H9 (cell line): ENCODE data around the gene OTOF. TPM values are rescaled to one million over a fixed set of nuclear protein-coding genes. Genes with fewer than 3 reads are reported as not detected.

Experiments used
- DNase-seq: peaks from one replicate; pipeline ENCODE4 v3.0.0-alpha.2; 2017
- H2AFZ ChIP-seq: one replicate; pipeline ENCODE4 v1.6.1; 2013; ENCODE audit warnings: mild to moderate bottlenecking, low read length, control low read depth, moderate library complexity
- H2AK5ac ChIP-seq: 2 replicates; pipeline ENCODE4 v1.6.1; 2013; ENCODE audit warnings: low read length, control low read depth, mixed read lengths; ENCODE audit not compliant: insufficient read length
- H2BK120ac ChIP-seq: one replicate; pipeline ENCODE4 v1.6.1; 2013; ENCODE audit warnings: low read depth, mild to moderate bottlenecking, low read length, control low read depth, inconsistent platforms; ENCODE audit not compliant: poor library complexity, severe bottlenecking
- H2BK12ac ChIP-seq: 2 replicates; pipeline ENCODE4 v1.6.1; 2013; ENCODE audit warnings: low read length, control low read depth, mixed read lengths, low read depth; ENCODE audit not compliant: insufficient read length
- H2BK15ac ChIP-seq: 2 replicates; pipeline ENCODE4 v1.6.1; 2013; ENCODE audit warnings: low read depth, low read length, control low read depth
- H2BK20ac ChIP-seq: one replicate; pipeline ENCODE4 v1.6.1; 2013; ENCODE audit warnings: low read depth, mild to moderate bottlenecking, low read length, control low read depth, inconsistent platforms; ENCODE audit not compliant: poor library complexity, severe bottlenecking
- H2BK5ac ChIP-seq: 2 replicates; pipeline ENCODE4 v1.6.1; 2013; ENCODE audit warnings: low read length, control low read depth, mixed read lengths; ENCODE audit not compliant: insufficient read length
- H3K14ac ChIP-seq: 2 replicates; pipeline ENCODE4 v1.6.1; 2013; ENCODE audit warnings: low read length, control low read depth; ENCODE audit not compliant: insufficient read depth
- H3K18ac ChIP-seq: 2 replicates; pipeline ENCODE4 v1.6.1; 2013; ENCODE audit warnings: low read depth, mild to moderate bottlenecking, mixed read lengths, low read length, control low read depth; ENCODE audit not compliant: insufficient read length
- H3K23ac ChIP-seq: 2 replicates; pipeline ENCODE4 v1.6.1; 2013; ENCODE audit warnings: low read length, control low read depth, mixed read lengths, low read depth; ENCODE audit not compliant: insufficient read length
- H3K23me2 ChIP-seq: 2 replicates; pipeline ENCODE4 v1.6.1; 2013; ENCODE audit warnings: low read depth, mild to moderate bottlenecking, mixed read lengths, low read length, control low read depth; ENCODE audit not compliant: insufficient read length, poor library complexity, severe bottlenecking
- H3K27ac ChIP-seq: 2 replicates; pipeline ENCODE4 v1.5.1; 2013; ENCODE audit warnings: low read length, control low read depth, mixed read lengths, low read depth; ENCODE audit not compliant: insufficient read length
- H3K27me3 ChIP-seq: 2 replicates; pipeline ENCODE4 v1.6.1; 2013; ENCODE audit warnings: low read length, control low read depth, inconsistent platforms; ENCODE audit not compliant: insufficient read depth
- H3K4ac ChIP-seq: 2 replicates; pipeline ENCODE4 v1.6.1; 2013; ENCODE audit warnings: low read depth, mild to moderate bottlenecking, control low read depth, inconsistent platforms, low read length, moderate library complexity
- H3K4me1 ChIP-seq: 2 replicates; pipeline ENCODE4 v1.6.1; 2013; ENCODE audit warnings: low read length, control low read depth, inconsistent platforms; ENCODE audit not compliant: insufficient read depth
- H3K4me2 ChIP-seq: 2 replicates; pipeline ENCODE4 v1.6.1; 2013; ENCODE audit warnings: low read length, control low read depth, mixed read lengths; ENCODE audit not compliant: insufficient read length, insufficient read depth
- H3K56ac ChIP-seq: 2 replicates; pipeline ENCODE4 v1.6.1; 2013; ENCODE audit warnings: low read depth, mild to moderate bottlenecking, mixed read lengths, low read length, control low read depth; ENCODE audit not compliant: insufficient read length
- H3K79me1 ChIP-seq: 2 replicates; pipeline ENCODE4 v1.6.1; 2013; ENCODE audit warnings: low read depth, mild to moderate bottlenecking, moderate library complexity, low read length, control low read depth, inconsistent platforms; ENCODE audit not compliant: insufficient read depth, poor library complexity, severe bottlenecking
- H3K79me2 ChIP-seq: 2 replicates; pipeline ENCODE4 v1.6.1; 2013; ENCODE audit warnings: low read length, control low read depth, inconsistent platforms; ENCODE audit not compliant: insufficient read depth
- H3K9ac ChIP-seq: 2 replicates; pipeline ENCODE4 v1.6.1; 2013; ENCODE audit warnings: low read length, control low read depth, mixed read lengths; ENCODE audit not compliant: insufficient read length; ENCODE audit errors: extremely low read depth
- H3K9me3 ChIP-seq: one replicate; pipeline ENCODE4 v1.6.1; 2013; ENCODE audit warnings: low read depth, low read length, inconsistent platforms; ENCODE audit not compliant: control insufficient read depth
- H3T11ph ChIP-seq: one replicate; pipeline ENCODE4 v1.6.1; 2013; ENCODE audit warnings: mild to moderate bottlenecking, low read length, control low read depth, inconsistent platforms
- H4K20me1 ChIP-seq: one replicate; pipeline ENCODE4 v1.6.1; 2013; ENCODE audit not compliant: control insufficient read depth, insufficient read length, insufficient read depth
- H4K5ac ChIP-seq: 2 replicates; pipeline ENCODE4 v1.6.1; 2013; ENCODE audit warnings: low read depth, mild to moderate bottlenecking, mixed read lengths, low read length, control low read depth; ENCODE audit not compliant: insufficient read length
- H4K8ac ChIP-seq: replicated peaks from 2 replicates; pipeline ENCODE4 v1.6.1; 2013; ENCODE audit warnings: low read length, control low read depth, mixed read lengths, low read depth; ENCODE audit not compliant: insufficient read length
- H4K91ac ChIP-seq: 2 replicates; pipeline ENCODE4 v1.6.1; 2013; ENCODE audit warnings: low read depth, mild to moderate bottlenecking, moderate library complexity, mixed read lengths, low read length, control low read depth; ENCODE audit not compliant: insufficient read length
- H3K27ac Mint-ChIP-seq, 3 experiments: 2 replicates in 2 of 3; 3 replicates in 1 of 3; pipeline ENCODE4 v1.8.0; 2020 to 2021; ENCODE audit warnings: mixed read lengths in 3 of 3, mild to moderate bottlenecking in 1 of 3, moderate library complexity in 1 of 3
- H3K27me3 Mint-ChIP-seq: 2 replicates; pipeline ENCODE4 v1.8.0; 2021; ENCODE audit warnings: low read depth, mild to moderate bottlenecking, moderate library complexity, mixed read lengths
- H3K36me3 Mint-ChIP-seq, 3 experiments: 2 replicates in 2 of 3; 3 replicates in 1 of 3; pipeline ENCODE4 v1.8.0; 2020 to 2021; ENCODE audit warnings: low read depth in 3 of 3, mixed read lengths in 3 of 3; ENCODE audit not compliant: insufficient read depth in 1 of 3
- H3K4me1 Mint-ChIP-seq, 2 experiments: 2 replicates each; pipeline ENCODE4 v1.8.0; 2020; ENCODE audit warnings: mixed read lengths in 2 of 2
- H3K4me3 Mint-ChIP-seq, 2 experiments: 2 replicates in 1 of 2; 3 replicates in 1 of 2; pipeline ENCODE4 v1.8.0; 2020 to 2021; ENCODE audit warnings: mild to moderate bottlenecking in 2 of 2, mixed read lengths in 2 of 2, moderate library complexity in 1 of 2
- H3K9me3 Mint-ChIP-seq, 2 experiments: 2 replicates in 1 of 2; 3 replicates in 1 of 2; pipeline ENCODE4 v1.8.0; 2020; ENCODE audit warnings: mild to moderate bottlenecking in 2 of 2, mixed read lengths in 2 of 2, moderate library complexity in 1 of 2
- WGBS: extraction: QIAGEN DNeasy Blood & Tissue Kit; methylation state at CpG from one replicate; pipeline ENCODE4 v1.1.7; 2013; ENCODE audit warnings: missing lambda C conversion rate, low lambda C conversion rate, mixed read lengths; ENCODE audit not compliant: insufficient read length; ENCODE audit errors: extremely low coverage; 5-methylcytosine and 5-hydroxymethylcytosine counted together
- total RNA-seq: library from RNA; stranded (reverse); gene quantifications from 2 replicates; pipeline ENCODE4 v1.2.1, GENCODE V29; 2021
- TF ChIP-seq, protein P1 (sequence below): fragments of 200-600 bp; sonication (generic); conservative IDR thresholded peaks from 3 replicates; pipeline ENCODE4 v1.8.0; 2021; ENCODE audit warnings: antibody characterized with exemption, mild to moderate bottlenecking

Gene OTOF
- total RNA-seq, 1 experiment from 2014 or later = 0.35 TPM

DNA sequence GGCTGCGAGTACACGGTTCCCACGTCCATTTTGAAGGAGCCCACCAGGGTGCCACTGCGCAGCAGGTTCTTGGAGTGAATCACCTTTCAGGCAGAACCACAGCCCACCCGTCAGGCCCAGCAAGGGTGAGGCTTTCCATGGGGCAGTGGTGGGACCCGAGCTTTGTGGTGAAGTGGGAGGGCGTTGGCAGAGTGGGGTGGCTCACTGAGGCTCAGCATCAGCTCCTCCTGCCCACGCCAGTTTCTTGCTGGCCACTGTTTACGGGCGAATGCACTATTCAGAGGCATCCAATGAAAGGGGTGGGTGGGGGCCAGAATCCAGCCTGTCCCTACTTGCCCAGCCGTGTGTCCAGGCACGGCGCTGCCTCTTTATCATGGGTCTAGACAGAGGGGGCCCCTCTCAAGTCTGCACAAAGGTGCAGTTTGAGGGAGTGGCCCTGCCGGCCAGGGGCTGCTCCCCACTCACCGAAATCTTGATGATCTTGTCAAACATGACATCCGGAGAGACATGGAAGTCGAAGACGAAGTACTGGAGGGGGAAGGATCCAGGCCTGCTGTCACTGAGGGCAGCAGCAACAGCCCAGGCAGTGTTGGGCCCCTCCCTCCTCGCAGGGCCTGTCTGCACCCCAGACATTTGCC is 11.4 kb upstream of the OTOF start:
- Histone ChIP-seq H3K18ac (no peak overlapping the region), H2BK5ac (no peak overlapping the region), H3K79me1 (no peaks in the 10 kb centered on the region), H4K20me1 (no peaks in the 10 kb centered on the region), H4K8ac (no peak overlapping the region), H2AFZ (no peak overlapping the region), H3K9me3 (no peaks in the 10 kb centered on the region), H4K5ac (no peak overlapping the region), H2BK20ac (no peak overlapping the region), H3K79me2 (no peaks in the 10 kb centered on the region), H2BK120ac (no peak overlapping the region), H3K23ac (no peak overlapping the region), H2AK5ac (no peak overlapping the region), H3T11ph (no peak overlapping the region), H3K4me2 (no peak overlapping the region), H3K27ac (no peak overlapping the region), H3K27me3 (no peaks in the 10 kb centered on the region), H3K14ac (no peak overlapping the region; the same call in 1 of the 2 replicates), H3K4me1 (no peaks in the 10 kb centered on the region), H3K9ac (no peak overlapping the region), H2BK12ac (no peak overlapping the region), H3K4ac (no peak overlapping the region), H3K56ac (no peak overlapping the region), H4K91ac (no peak overlapping the region), H2BK15ac (no peak overlapping the region), H3K23me2 (no peaks in the 10 kb centered on the region)
- Mint-ChIP-seq H3K4me1 (peaks cover 0 to 3% of the 10 kb centered on the region in 2 experiments; a peak in 3 of 4 replicates), H3K27ac (peak overlapping the region in 1 of 3 experiments; percentile 32; a peak in 1 of 7 replicates), H3K9me3 (no peaks in the 10 kb centered on the region), H3K4me3 (no peak overlapping the region), H3K36me3 (no peaks in the 10 kb centered on the region), H3K27me3 (peaks cover 4% of the 10 kb centered on the region)
- no peak for DNase-seq
- WGBS = no CpG with 5 or more reads among the region's 19 CpGs
- TF ChIP-seq, protein P1, sequence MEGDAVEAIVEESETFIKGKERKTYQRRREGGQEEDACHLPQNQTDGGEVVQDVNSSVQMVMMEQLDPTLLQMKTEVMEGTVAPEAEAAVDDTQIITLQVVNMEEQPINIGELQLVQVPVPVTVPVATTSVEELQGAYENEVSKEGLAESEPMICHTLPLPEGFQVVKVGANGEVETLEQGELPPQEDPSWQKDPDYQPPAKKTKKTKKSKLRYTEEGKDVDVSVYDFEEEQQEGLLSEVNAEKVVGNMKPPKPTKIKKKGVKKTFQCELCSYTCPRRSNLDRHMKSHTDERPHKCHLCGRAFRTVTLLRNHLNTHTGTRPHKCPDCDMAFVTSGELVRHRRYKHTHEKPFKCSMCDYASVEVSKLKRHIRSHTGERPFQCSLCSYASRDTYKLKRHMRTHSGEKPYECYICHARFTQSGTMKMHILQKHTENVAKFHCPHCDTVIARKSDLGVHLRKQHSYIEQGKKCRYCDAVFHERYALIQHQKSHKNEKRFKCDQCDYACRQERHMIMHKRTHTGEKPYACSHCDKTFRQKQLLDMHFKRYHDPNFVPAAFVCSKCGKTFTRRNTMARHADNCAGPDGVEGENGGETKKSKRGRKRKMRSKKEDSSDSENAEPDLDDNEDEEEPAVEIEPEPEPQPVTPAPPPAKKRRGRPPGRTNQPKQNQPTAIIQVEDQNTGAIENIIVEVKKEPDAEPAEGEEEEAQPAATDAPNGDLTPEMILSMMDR = no peak
